Loucy (cell line): ENCODE data around the gene ULBP2.
"Not testable (repeated sequence)": the region's sequence is repeated elsewhere in the genome, so short reads cannot be mapped to it uniquely, and the experiment has no call there.

ENCODE experiments used
- EZH2phosphoT487 ChIP-seq: fragments of 200-600 bp; IDR thresholded peaks from 2 replicates; pipeline ENCODE4 v1.6.1; 2018; ENCODE audit warnings: antibody characterized with exemption, mild to moderate bottlenecking, moderate library complexity, borderline replicate concordance
- TF ChIP-seq, protein P1 (sequence below): fragments of 200-600 bp; sonication (generic); conservative IDR thresholded peaks from 2 replicates; pipeline ENCODE4 v1.5.1; 2014; ENCODE audit warnings: mild to moderate bottlenecking, antibody characterized with exemption, low read length

DNA sequence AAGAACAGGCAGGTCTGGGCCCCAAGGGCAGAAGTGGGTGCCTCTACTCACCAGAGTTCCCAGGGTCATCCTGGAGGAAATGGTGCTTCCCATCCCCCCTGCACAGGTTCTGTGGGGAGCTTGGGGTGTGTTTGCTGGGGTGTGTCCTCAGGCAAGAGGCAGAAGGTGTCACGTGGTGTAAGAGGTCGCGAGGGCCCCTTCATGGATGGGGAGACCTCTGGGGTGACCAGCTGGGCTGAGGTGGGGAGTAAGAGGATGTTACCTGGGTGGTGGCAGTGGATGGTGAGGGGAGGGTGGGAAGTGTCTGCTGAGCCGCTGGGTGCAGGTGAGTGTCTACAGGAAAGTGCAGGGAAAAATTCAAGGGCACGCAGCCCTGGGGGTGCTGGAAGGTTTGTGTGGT lies 19.7 kb upstream of the ULBP2 start:
- TF ChIP-seq EZH2phosphoT487, result not testable (repeated sequence)
- TF ChIP-seq, protein P1, sequence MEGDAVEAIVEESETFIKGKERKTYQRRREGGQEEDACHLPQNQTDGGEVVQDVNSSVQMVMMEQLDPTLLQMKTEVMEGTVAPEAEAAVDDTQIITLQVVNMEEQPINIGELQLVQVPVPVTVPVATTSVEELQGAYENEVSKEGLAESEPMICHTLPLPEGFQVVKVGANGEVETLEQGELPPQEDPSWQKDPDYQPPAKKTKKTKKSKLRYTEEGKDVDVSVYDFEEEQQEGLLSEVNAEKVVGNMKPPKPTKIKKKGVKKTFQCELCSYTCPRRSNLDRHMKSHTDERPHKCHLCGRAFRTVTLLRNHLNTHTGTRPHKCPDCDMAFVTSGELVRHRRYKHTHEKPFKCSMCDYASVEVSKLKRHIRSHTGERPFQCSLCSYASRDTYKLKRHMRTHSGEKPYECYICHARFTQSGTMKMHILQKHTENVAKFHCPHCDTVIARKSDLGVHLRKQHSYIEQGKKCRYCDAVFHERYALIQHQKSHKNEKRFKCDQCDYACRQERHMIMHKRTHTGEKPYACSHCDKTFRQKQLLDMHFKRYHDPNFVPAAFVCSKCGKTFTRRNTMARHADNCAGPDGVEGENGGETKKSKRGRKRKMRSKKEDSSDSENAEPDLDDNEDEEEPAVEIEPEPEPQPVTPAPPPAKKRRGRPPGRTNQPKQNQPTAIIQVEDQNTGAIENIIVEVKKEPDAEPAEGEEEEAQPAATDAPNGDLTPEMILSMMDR, result not testable (repeated sequence)
